Calu3 (cell line): Measurements from ENCODE around the gene RGS3. TPM values are rescaled to one million over a fixed set of nuclear protein-coding genes. Genes with fewer than 3 reads are reported as not detected.

Experiments used
- BruUV-seq: library from RNA; stranded (reverse); fragments of 400-500 nt; replicated peaks from 2 replicates; lab custom pipeline; 2021; lab: Mats Ljungman, UMichigan
- CTCF ChIA-PET: fragments of 300-600 bp; sonication (Branson Sonifier 250); formaldehyde crosslinking; loops from one replicate; lab custom pipeline; 2022; ENCODE audit warnings: antibody characterized with exemption; lab: Charles Lee
- DNase-seq: peaks from one replicate; pipeline ENCODE4 v3.0.0; 2022
- H3K27ac Mint-ChIP-seq: one replicate; pipeline ENCODE4 v1.8.0; 2022; ENCODE audit warnings: mixed read lengths; ENCODE audit not compliant: unreplicated experiment
- H3K27me3 Mint-ChIP-seq: one replicate; pipeline ENCODE4 v1.8.0; 2022; ENCODE audit warnings: mixed read lengths; ENCODE audit not compliant: unreplicated experiment
- H3K36me3 Mint-ChIP-seq: one replicate; pipeline ENCODE4 v1.8.0; 2022; ENCODE audit warnings: mild to moderate bottlenecking, moderate library complexity, mixed read lengths; ENCODE audit not compliant: insufficient read depth, unreplicated experiment
- H3K4me1 Mint-ChIP-seq: one replicate; pipeline ENCODE4 v1.8.0; 2022; ENCODE audit warnings: mild to moderate bottlenecking, low read depth, mixed read lengths; ENCODE audit not compliant: unreplicated experiment
- H3K4me3 Mint-ChIP-seq: one replicate; pipeline ENCODE4 v1.8.0; 2022; ENCODE audit warnings: mild to moderate bottlenecking, low read depth, moderate library complexity, mixed read lengths; ENCODE audit not compliant: unreplicated experiment
- H3K9me3 Mint-ChIP-seq: one replicate; pipeline ENCODE4 v1.8.0; 2022; ENCODE audit warnings: low read depth, mixed read lengths; ENCODE audit not compliant: unreplicated experiment
- CTCF ChIP-seq: fragments of 200-600 bp; IDR thresholded peaks from one replicate; pipeline ENCODE4 v1.8.0; 2022; ENCODE audit warnings: antibody characterized with exemption; ENCODE audit not compliant: unreplicated experiment
- intact Hi-C: fragments of 100-400 bp; cut with micrococcal nuclease; formaldehyde crosslinking; loops from one replicate; pipeline ENCODE4 v1.10.0; 2022; ENCODE audit not compliant: unreplicated experiment
- total RNA-seq: library from RNA; stranded (reverse); gene quantifications from 2 replicates; pipeline ENCODE4 v1.2.3, GENCODE V29; 2022

Gene RGS3
- total RNA-seq, 1 experiment from 2014 or later: 61.8 TPM

- TF ChIP-seq CTCF: no peak
- DNase-seq: no peak
- H3K27ac Mint-ChIP-seq: no peak overlapping the region
- intact Hi-C loops: no loop called here
- H3K9me3 Mint-ChIP-seq: no peaks in the 10 kb centered on the region
- CTCF ChIA-PET: interaction anchor here (0.7 to 1.6 kb wide), 2 partner anchors 11 to 66 kb away, joined by 3 read pairs; no protein-coding TSS in a partner anchor
- H3K4me3 Mint-ChIP-seq: no peak overlapping the region
- no peaks in the 10 kb centered on the region for H3K27me3 Mint-ChIP-seq
- H3K4me1 Mint-ChIP-seq: no peaks in the 10 kb centered on the region
- H3K36me3 Mint-ChIP-seq: peaks cover 41% of the 10 kb centered on the region
- BruUV-seq: no TSS peak
Observed at GRCh38 chr9:113592876-113593575, 129.5 kb downstream of the RGS3 start.

- no peaks in the 10 kb centered on the region for H3K4me1 Mint-ChIP-seq
- peaks cover 47% of the 10 kb centered on the region for H3K36me3 Mint-ChIP-seq
- H3K9me3 Mint-ChIP-seq: no peaks in the 10 kb centered on the region
- CTCF ChIA-PET: interaction anchor here (1.6 kb wide), 1 partner anchor 65 kb away, joined by 3 read pairs; no protein-coding TSS in a partner anchor
- no peak overlapping the region for H3K4me3 Mint-ChIP-seq
- H3K27me3 Mint-ChIP-seq: no peaks in the 10 kb centered on the region
- no peak for DNase-seq
- intact Hi-C loops: no loop called here
- H3K27ac Mint-ChIP-seq: peak overlapping the region; percentile 33
- no peak for TF ChIP-seq CTCF
- no TSS peak for BruUV-seq
Observed at GRCh38 chr9:113593682-113594281, 130.3 kb downstream of the RGS3 start.

GRCh38 chr9:113594484-113595299, 131.2 kb downstream of the RGS3 start:
- intact Hi-C loops: no loop called here
- no TSS peak for BruUV-seq
- Mint-ChIP-seq H3K9me3 (no peaks in the 10 kb centered on the region), H3K27ac (no peak overlapping the region), H3K27me3 (no peaks in the 10 kb centered on the region), H3K4me3 (no peak overlapping the region), H3K4me1 (no peaks in the 10 kb centered on the region), H3K36me3 (peaks cover 47% of the 10 kb centered on the region)
- CTCF ChIA-PET: interaction anchor here (1.4 kb wide), 1 partner anchor 60 kb away, joined by 5 read pairs; no protein-coding TSS in a partner anchor
- DNase-seq: no peak
- no peak for TF ChIP-seq CTCF

- DNase-seq: no peak
- Mint-ChIP-seq H3K36me3 (peaks cover 46% of the 10 kb centered on the region), H3K4me1 (no peaks in the 10 kb centered on the region), H3K9me3 (no peaks in the 10 kb centered on the region), H3K27ac (no peak overlapping the region), H3K4me3 (no peak overlapping the region), H3K27me3 (no peaks in the 10 kb centered on the region)
- no TSS peak for BruUV-seq
- TF ChIP-seq CTCF: no peak
- intact Hi-C loops: no loop called here
- CTCF ChIA-PET: no interaction called here
Observed at GRCh38 chr9:113596616-113597320, 133.2 kb downstream of the RGS3 start.
